HG03460 (cell line): Measurements from ENCODE around the gene TBL1X.
"Not testable (repeated sequence)": the region's sequence is repeated elsewhere in the genome, so short reads cannot be mapped to it uniquely, and the experiment has no call there.

Experiments
- ATAC-seq: cut with Tn5 transposase; IDR thresholded peaks from one replicate; pipeline ENCODE4 v1.9.1; 2021; ENCODE audit not compliant: unreplicated experiment

The TBL1X gene

GRCh38 chrX:9747644-9748043 is 282.8 kb downstream of the TBL1X start:
- no peak for ATAC-seq

- ATAC-seq = no peak
These were observed 284.4 kb downstream of the TBL1X start for GRCh38 chrX:9749146-9749692.

- no peak for ATAC-seq
These were observed 292.5 kb downstream of the TBL1X start for GRCh38 chrX:9757366-9757765.

- ATAC-seq = no peak
These were observed 293.3 kb downstream of the TBL1X start for GRCh38 chrX:9758021-9758638.

GRCh38 chrX:9759337-9759736 is 294.5 kb downstream of the TBL1X start:
- ATAC-seq = no peak

GRCh38 chrX:9765072-9765736 is 300.3 kb downstream of the TBL1X start:
- ATAC-seq = no peak

GRCh38 chrX:9765737-9766097 is 300.9 kb downstream of the TBL1X start, which contains the start of gene GPR143:
TSS of gene GPR143 (minus strand) at chrX:9765847. CDS start at chrX:9765817, 30 bp downstream.
- ATAC-seq = no peak

- ATAC-seq = no peak
These were observed 302.5 kb downstream of the TBL1X start for GRCh38 chrX:9767375-9767774.

- ATAC-seq = not testable (repeated sequence)
These were observed 303.5 kb downstream of the TBL1X start for GRCh38 chrX:9768321-9768839.

GRCh38 chrX:9770319-9770718 is 305.5 kb downstream of the TBL1X start:
- no peak for ATAC-seq

- ATAC-seq = no peak
These were observed 308.1 kb downstream of the TBL1X start for GRCh38 chrX:9772943-9773342.

- no peak for ATAC-seq
These were observed 311.1 kb downstream of the TBL1X start for GRCh38 chrX:9775930-9776329.

- no peak for ATAC-seq
These were observed 317.1 kb downstream of the TBL1X start for GRCh38 chrX:9781941-9782340.

GRCh38 chrX:9784332-9784731 is 319.5 kb downstream of the TBL1X start:
- no peak for ATAC-seq

- ATAC-seq = no peak
These were observed 320.5 kb downstream of the TBL1X start for GRCh38 chrX:9785254-9785943.

GRCh38 chrX:9785944-9786797 is 321.3 kb downstream of the TBL1X start, which contains the start of gene SHROOM2:
TSS of gene SHROOM2 (plus strand) at chrX:9786429. CDS start at chrX:9786546, 117 bp downstream.
- no peak for ATAC-seq

- no peak for ATAC-seq
These were observed 322.2 kb downstream of the TBL1X start for GRCh38 chrX:9786798-9787635.

GRCh38 chrX:9788911-9789310 is 324.1 kb downstream of the TBL1X start:
- no peak for ATAC-seq

- no peak for ATAC-seq
These were observed 324.7 kb downstream of the TBL1X start for GRCh38 chrX:9789555-9789954.
